Hypothalamus (tissue), 51 donors: ENCODE results near the gene DCDC1.
A peak's percentile ranks its signal among the peaks of the same experiment; 100 is the strongest.

ENCODE experiments used
- DNase-seq, 51 donors: peaks; one replicate each; lab custom pipeline; 2025; lab: John Stamatoyannopoulos, UW

The DCDC1 gene

DNA sequence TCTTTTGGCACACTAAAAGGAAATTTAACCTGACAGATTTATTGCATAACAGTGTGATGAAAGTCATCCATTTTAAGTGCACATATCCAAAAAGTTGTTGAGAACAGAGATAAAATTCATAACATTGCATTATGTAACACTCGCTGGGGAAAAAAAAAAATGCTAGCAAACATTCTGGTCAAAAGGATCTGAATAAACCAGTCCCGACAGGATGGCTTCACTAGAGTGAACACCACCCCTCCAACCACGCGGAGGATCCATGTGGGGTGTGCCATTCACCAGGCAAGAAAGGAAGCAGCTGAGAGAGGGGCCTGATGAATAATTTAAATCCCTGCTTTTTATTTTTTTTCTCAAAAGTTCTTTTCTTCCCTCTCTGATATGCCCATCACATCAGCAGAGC is 258.7 kb downstream of the DCDC1 start:
- no peak for DNase-seq

DNA sequence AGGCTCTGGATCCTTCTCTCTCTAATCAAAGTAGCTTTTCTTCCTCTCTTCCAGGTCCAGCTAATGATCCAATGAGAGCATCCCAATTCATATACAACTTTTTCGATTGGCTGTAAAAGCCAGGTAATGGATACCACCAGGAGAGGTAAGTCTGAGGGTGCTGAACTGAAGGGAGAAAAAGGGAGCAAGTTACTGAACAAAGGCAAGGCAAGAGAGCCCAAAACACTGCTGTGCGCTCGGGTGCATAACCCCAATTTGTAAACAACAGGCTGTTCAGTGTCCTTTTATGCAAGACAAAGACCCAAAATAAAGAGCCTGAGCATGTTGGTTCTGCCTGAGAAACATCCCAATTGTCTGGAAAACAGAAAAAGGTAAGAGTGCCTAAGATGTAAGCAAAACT is 260.1 kb downstream of the DCDC1 start:
- DNase-seq: no peak

DNA sequence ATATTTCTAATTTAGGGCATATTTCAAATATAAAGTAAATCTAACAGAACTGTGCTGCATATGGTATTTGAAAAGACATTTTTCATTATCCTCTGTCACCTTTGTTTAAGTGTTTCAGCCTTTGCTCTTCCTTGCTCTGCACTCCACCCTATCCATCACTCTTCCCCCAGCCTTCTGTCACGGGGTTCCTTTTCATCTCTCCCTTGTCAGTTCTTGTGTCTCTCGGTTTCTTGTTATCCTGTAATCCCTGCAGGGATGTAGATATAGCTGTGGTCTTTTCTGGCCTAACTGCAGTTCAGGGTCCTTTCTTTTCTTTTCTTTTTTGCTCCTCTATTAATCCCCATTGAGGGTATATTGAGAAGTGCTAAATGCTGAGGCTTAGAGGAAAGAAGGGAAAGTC is 261.9 kb downstream of the DCDC1 start:
- DNase-seq: no peak

DNA sequence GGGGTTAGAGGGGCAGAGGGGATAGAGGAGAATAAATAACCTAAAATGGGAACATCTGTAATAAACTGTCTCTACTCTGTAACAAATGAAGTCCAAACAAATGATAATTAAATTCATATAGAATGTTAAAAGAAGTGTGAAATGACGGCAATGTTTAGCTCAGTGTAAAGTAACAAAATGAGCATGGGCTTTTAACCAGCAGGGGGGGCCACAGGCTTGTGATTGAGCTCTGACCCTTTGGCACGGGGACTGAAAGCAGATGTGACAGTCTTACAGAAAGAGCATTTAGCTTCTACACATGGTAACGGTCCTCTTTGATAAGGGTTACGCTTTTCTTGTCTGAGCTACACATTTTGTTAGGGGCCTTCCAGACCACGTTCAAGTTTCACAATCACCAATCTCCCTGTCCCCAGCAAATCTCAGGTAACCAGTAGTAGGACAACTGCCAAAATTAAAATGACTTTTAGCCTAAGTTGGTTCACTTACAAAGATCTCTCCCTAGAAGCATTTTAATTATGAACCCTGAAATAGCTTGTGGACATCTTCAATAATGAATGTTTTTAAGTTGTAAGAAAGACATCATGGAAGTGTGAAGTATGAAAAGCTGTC is 262.5 kb downstream of the DCDC1 start:
- DNase-seq: peak in 40 of 51 donors; percentile 0 to 72 (median 22)

DNA sequence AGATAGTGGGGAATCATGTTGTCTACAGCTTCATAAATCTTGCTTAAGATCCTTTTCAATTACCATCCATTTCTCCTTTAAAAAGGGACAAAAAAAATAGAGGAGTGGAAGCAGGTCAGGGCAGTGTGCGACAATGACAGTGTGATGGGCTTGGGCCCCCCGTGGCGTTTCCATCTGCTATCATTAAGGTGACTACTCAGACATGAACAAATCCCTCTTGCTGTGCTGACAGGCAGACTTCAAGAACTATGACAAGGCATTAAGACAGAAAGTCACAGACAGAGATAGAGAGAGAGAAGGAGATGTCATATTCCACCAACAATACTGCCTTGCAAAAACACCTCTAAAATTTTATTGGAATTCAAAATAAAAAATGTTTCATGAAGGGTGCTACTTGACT is 263.2 kb downstream of the DCDC1 start:
- no peak for DNase-seq

DNA sequence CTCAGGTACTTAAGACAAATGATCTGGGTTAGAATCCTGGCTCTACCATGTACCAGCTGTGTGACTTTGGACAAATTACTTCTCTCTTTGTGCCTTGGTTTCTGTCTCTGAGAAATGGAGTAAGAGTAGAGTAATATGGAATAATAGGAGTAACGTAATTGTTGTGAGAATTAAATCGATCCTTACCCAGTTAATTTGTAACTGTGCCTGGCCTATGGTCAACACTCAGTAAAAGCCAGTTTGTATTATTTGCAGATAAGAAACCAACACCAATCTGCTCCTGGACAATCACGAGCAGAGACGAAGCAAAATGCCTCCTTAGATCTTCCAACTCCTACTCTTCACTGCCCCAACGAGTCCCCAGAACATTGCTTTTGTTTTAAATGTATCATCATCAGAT is 266.7 kb downstream of the DCDC1 start:
- no peak for DNase-seq

DNA sequence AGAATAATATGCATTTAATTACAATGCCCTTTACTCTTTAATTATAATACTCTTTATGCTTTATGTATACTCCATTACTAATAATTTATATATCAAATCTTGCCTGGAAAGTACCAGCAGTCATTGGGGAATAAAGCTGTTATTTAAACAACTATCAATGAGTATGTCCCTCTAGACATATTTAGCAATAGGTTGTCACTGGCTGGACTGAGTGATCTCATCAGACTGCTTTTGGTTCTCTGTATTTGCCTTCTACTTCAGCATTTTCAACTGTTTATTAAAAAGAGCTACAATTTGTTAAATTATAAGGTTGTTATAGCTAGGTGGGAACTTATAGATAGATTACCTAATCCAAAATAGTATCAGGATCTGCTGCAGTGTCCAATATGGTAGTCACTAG is 267.2 kb downstream of the DCDC1 start:
- no peak for DNase-seq

DNA sequence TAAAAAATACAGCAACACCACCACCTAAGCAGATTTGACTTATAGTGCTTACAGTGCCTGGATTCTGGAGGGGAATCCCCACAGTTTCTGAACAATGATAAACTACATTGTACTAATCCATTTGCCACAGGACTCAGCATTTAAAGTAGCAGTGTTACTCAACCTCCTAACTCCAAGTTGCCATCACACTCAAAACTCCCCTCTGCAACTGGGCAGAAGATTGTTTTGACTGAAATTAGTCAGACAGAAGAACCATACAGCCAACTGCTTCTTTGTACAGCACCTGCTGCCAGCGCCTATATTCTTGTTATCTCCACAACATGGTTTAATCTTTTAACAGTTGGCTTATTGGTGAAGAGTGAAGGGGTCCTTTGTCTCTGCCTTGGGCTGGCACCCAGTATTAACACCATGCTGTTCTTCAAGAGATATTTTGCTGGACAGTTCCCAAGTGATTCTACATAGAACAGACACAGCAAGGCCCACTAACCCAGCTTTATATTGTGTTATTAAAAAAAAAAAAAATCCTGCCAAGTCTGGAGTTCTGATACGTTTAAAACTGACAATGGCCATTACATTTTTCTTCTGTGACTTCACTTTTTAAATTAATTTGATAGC is 273.2 kb downstream of the DCDC1 start:
- DNase-seq: no peak

DNA sequence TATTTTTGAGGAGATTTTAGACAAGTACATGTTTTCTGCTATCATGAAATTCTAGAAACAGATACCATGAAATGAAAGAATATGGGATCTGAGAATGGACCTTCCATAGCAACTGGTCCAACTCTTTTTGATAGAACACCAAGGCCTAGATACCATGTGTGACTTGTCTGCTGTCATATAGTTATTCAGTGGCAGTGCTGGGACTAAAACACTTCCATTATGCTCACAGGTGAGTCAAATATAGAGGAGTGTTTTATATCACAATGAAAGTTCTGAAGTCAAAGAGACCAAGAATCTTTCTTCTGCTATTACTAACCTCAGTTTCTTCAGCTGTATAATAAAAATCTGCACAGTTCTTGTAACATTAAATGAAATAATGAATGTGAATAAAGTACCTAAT is 276.9 kb downstream of the DCDC1 start:
- no peak for DNase-seq

DNA sequence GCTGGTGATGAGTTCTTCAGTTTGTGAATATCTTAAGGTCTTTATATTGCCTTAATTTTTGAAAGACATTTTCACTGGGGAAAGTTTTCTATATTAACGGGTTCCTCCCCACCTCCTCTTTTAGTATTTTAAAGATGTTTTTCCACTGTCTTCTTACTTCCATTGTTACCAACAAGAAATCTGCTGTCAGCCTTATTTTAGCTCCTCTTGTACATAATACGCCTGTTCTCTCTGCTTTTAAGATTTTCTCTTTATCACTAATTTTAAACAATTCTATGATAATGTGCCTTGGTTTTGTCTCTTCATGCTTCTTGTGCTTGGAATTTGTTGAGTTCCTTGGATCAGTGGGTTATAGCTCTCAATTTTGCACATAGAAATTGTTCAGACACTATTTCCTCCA is 280.4 kb downstream of the DCDC1 start:
- no peak for DNase-seq

DNA sequence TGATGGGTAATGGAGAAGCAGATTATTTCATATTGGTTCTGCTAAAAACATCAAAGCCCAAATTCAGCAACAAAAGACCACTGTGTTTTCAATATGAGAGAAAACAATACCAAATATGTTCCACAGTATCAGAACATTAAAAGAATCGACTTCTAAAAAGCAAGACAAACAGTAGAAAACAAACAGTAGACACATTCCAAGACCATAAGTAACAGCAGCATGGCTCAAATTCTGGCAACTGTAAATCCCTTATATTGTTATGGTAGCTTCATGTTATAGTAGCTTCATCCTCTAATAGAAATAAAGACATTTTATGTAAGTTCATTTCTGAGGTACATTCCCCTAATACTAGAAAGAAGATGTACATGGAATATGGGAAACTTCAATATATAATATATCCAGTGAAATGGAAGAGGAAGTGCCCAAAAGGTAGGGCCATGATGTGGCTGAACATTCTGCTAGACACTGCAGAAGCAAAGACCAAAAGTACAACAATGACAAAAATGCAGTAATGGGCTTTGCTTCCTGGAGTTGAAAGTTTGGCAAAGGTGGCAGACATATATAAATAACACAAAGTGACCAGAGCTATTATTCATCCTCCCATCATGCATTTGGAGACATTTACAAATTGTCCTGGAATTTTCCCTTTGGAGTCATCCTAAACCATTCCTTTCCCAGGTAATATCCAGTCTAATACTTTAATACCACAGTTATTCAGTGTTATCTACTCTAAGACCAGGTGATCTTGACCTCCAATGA is 299.9 kb downstream of the DCDC1 start:
- DNase-seq: no peak

DNA sequence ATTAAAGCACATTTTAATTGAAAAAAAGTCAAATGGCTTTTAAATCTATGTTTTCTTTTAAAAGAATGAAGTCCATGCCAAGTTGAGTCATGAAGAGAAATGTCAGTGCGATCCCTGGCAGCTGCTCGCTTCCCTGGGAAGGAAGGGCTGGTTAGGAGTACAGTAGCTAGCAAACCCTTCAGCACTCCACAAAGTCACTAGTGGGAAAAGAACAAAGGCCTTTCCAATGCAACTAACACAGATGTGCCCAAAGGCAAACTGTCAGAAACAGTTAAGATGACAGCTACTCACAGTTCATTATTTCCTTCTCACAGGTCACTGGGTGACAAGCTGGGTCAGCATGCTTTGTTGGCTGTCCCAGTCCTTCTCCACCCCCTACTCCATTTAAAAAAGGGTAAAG is 308.7 kb downstream of the DCDC1 start:
- DNase-seq: no peak

DNA sequence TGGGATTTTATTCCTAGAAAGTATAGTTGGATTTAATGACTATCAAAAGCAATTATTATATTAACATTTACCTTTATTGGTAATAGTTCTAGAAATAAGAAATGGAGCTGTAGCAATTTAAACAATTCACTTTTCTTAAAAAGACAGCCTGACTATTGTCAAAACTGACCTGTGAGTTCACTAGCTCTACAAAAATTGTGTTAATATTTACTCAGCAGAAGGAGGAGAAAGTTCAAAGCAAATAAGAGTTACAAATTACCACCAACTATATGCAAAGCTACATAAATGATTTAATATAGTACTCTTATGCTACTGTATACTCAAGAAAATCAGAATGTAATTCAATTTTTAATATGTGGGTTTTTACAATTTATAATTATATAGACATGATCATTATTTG is 310.0 kb downstream of the DCDC1 start:
- no peak for DNase-seq

DNA sequence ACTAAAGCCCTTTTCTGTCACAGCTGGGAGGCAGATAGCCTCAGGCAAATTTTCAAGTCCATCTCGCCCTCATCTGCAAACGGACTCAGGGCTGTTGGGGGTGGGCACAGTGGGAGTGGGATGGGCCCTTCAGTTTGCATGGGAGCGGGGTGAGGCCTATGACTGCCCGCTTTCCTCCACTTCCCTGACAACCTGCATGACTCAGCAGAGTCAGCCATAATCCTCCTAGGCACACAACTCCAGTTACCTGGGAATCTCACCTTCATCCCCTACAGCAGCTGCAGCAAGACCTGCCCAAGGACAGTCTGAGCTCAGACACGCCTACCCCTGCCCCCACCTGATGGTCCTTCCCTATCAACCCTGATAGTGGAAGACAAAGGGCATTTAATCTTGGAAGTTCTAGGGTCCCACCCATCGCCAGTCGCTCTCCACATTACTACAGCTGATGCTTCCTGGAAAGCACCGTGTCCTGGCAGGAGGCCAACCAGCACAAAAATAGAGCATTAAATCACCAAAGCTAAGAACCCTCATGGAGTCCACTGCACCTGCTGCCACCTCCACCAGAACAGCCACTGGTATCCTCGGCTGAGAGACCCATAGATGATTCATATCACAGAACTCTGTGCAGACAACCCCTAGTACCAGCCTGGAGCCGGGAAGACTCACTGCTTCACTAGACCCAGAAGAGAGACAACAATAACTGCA is 319.3 kb downstream of the DCDC1 start:
- DNase-seq: no peak

DNA sequence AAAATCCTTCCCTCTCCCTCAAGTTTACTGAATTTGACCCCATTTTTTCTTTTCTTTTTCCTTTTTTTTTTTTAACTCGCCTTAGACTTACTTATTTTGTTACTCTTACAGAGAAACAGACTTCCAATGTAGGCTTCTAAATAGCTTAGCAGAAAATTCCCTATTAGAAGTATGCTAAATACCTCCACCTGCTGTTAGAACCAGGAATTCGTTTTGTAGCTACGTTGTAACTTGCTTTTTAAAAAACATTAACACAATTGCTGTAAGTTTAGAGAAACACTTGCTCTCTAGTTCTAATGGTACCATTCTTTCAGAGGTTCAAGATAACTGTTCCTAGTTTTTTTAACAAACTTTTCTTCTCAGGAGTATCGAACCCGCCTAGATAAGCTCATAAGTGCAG is 324.2 kb downstream of the DCDC1 start:
- DNase-seq: no peak

DNA sequence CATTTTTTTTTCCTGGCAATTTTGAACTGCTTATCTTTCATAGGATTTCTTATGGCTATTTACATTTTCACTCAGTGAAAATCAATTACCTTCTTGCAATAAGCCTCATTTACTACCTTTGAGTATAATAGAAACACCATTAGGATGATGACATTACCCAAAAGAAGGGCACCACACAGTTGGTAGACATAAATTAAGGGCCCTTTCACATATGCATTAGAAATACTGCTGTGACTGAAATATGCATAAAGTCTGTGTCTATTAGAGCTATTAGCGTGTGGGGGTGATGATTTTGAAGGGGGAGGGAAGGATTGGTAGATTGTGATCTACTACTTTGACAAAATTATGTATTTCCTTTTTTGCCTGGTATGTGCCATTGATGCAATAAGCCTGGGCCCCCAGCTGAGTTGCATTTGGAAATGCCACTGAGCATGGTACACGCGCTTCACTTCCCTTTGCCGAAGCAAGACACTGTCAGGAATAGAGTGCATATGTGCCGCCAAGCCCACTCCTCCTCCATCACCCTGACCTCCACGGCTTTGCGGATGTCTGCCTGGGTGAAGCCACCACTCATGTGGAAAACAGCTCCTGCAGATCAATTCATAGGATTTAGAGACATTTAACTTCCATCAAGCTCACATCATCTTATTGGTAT is 339.3 kb downstream of the DCDC1 start:
- DNase-seq: no peak

DNA sequence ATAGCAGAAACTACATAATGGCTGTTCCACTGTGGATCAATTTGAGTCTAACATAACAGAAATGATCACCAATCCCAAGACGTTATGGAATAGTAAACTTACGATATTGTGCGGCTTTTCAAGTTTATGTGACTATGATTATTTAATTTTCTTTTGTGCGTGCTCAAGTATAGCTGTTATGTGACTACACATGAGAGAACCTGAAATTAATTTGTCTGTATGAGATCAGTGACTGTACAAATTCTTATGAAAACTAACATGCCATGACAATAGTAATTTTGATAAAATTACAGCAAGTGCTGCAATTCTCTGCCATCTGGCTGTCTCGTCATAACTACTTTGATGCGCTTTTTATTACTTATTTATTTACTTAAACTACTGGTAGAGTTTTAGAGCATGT is 343.2 kb downstream of the DCDC1 start:
- DNase-seq: no peak

DNA sequence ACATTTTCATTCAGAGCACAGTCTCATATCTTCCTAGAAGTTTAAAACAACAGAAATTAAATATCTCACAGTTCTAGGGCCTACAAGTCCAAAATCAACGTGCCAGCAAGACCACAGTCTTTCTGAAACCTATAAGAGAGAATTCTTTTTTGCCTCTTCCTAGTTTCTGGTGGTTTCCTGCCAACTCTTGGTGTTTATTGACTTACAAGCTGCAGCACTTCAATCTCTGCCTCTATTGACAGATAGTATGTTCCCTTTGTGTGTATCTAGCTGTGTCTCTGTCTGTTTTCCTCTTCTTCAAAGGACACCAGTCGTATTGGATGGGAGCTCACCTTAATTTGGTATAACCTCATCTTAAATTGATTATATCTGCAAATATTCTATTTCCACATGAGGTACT is 347.5 kb downstream of the DCDC1 start:
- DNase-seq: no peak

DNA sequence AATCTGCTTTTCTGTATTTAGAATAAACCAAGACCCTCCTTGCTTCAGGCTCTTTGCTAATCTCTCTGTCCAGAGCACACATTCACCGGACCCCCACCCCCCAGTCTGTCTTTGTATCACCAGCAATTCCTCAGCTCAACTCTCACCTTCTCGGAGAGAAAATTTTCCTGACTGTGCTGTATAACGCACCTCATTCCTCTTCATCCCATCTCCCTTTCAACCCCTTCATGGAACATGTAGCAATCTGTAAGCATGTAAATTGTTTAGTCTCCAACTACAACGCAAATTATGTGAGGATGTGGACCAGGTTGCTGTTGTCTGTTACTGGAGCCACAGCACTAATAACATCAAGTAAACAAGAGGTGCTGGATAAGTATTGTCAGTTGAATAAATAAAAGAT is 349.8 kb downstream of the DCDC1 start:
- no peak for DNase-seq

DNA sequence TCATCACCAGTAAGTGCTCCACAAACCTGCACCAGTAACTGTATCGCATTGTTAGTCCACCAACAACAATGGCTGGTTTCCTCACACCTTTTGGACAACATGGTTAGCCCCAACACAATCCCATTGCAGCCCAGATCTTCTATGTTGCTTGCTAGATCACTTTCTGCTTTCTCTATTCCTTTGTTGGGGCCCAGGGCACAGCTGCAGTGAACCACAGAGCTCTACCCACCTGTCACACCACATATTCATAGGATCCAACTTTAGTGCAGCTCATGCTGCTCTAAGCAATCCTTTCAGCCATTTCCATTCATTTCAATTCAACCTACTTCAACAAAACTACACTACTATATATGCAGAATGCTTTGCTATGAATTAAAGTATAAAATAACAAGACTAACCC is 364.3 kb downstream of the DCDC1 start:
- no peak for DNase-seq

DNA sequence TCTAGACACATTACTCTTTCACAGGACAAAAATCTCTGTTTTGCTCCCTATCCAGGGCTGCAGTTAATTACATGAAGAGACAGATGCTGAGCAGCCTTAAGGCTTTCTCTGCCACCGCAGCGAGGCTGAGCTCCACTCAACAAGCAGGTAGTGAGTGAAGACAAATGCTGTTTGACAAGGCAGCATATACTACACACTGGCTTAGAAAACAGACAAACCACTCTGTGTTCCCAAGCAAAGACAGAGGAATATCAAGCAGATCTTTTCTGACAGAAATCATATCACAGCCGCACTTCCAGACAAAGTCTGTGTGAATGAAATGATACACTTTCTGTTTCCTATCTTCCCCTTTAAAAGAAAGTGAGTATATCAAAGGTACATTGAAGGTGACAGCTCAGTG is 368.1 kb downstream of the DCDC1 start:
- DNase-seq: no peak
